DOHH2 (cell line): ENCODE results near the gene ANKZF1.

Source experiments
- H3F3A ChIP-seq: fragments of 200-600 bp; sonication (generic), shearing (Covaris generic); 2 replicates; pipeline ENCODE4 v1.6.0; 2016; ENCODE audit warnings: antibody characterized with exemption, mild to moderate bottlenecking; ENCODE audit not compliant: control insufficient read depth, insufficient read depth
- H3K27ac ChIP-seq: fragments of 200-600 bp; sonication (generic); 2 replicates; pipeline ENCODE4 v1.5.1; 2014; ENCODE audit warnings: low read depth, mild to moderate bottlenecking, low read length, moderate library complexity
- H3K27me3 ChIP-seq: fragments of 200-600 bp; sonication (generic); 2 replicates; pipeline ENCODE4 v1.6.1; 2014; ENCODE audit warnings: mild to moderate bottlenecking, low read length, mixed read lengths; ENCODE audit not compliant: control insufficient read depth
- H3K36me3 ChIP-seq: fragments of 200-600 bp; sonication (generic); 2 replicates; pipeline ENCODE4 v1.6.1; 2014; ENCODE audit warnings: mild to moderate bottlenecking, low read length, moderate library complexity, mixed read lengths; ENCODE audit not compliant: control insufficient read depth
- H3K4me1 ChIP-seq: fragments of 200-600 bp; sonication (generic); 2 replicates; pipeline ENCODE4 v1.6.1; 2014; ENCODE audit warnings: mild to moderate bottlenecking, low read length, mixed read lengths; ENCODE audit not compliant: control insufficient read depth
- H3K4me2 ChIP-seq: fragments of 200-600 bp; sonication (generic); 2 replicates; pipeline ENCODE4 v1.6.0; 2014; ENCODE audit warnings: mild to moderate bottlenecking, low read length, moderate library complexity
- H3K4me3 ChIP-seq: fragments of 200-600 bp; sonication (generic); 2 replicates; pipeline ENCODE4 v1.5.1; 2014; ENCODE audit warnings: mild to moderate bottlenecking, low read length, mixed read lengths
- H3K79me2 ChIP-seq: fragments of 200-600 bp; sonication (generic); 2 replicates; pipeline ENCODE4 v1.6.1; 2014; ENCODE audit warnings: mild to moderate bottlenecking, low read length, mixed read lengths; ENCODE audit not compliant: control insufficient read depth
- H3K9me2 ChIP-seq: fragments of 200-600 bp; sonication (generic); replicated peaks from 2 replicates; pipeline ENCODE4 v1.6.1; 2014; ENCODE audit warnings: mild to moderate bottlenecking, low read length, mixed read lengths; ENCODE audit not compliant: control insufficient read depth
- H3K9me3 ChIP-seq: fragments of 200-600 bp; sonication (generic); 2 replicates; pipeline ENCODE4 v1.6.1; 2014; ENCODE audit warnings: antibody characterized with exemption, low read length, mixed read lengths; ENCODE audit not compliant: control insufficient read depth, insufficient read depth
- H4K20me1 ChIP-seq: fragments of 200-600 bp; sonication (generic); 2 replicates; pipeline ENCODE4 v1.6.0; 2014; ENCODE audit warnings: low read depth, mild to moderate bottlenecking, antibody characterized with exemption, low read length, moderate library complexity; ENCODE audit not compliant: control insufficient read depth, insufficient read depth
- EZH2phosphoT487 ChIP-seq: fragments of 200-600 bp; sonication (generic); IDR thresholded peaks from 2 replicates; pipeline ENCODE4 v1.6.1; 2017; ENCODE audit warnings: borderline replicate concordance, mild to moderate bottlenecking, antibody characterized with exemption, low read length, moderate library complexity, mixed read lengths
- TF ChIP-seq, protein P1 (sequence below): fragments of 200-600 bp; sonication (generic); IDR thresholded peaks from one replicate; pipeline ENCODE4 v1.5.1; 2014; ENCODE audit warnings: antibody characterized with exemption, mild to moderate bottlenecking, low read depth, low read length; ENCODE audit not compliant: poor library complexity, severe bottlenecking

The ANKZF1 gene

DNA sequence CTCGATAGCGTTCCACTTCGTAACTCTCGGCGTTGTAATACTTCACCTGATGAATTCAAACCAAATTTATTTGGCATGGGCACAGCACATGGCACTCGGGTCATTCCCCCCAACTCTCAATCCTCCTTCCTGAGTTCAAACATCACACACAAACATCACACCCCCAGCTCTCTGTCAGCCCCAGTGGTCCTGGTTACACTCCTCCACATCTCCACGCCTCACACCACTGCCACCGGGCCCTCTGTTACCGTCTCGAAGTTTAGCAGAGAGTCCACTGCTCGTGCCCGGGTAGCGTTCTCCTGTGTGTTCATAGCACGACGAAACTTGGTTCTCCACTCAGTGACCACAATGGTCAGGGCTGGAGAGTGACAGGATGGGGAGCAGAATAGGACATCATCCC is 15.5 kb upstream of the ANKZF1 start:
- peaks cover 65% of the 10 kb centered on the region for H3K36me3 ChIP-seq
- H3K27ac ChIP-seq = no peak overlapping the region
- H4K20me1 ChIP-seq = no peaks in the 10 kb centered on the region
- no peak for TF ChIP-seq EZH2phosphoT487
- TF ChIP-seq, protein P1, sequence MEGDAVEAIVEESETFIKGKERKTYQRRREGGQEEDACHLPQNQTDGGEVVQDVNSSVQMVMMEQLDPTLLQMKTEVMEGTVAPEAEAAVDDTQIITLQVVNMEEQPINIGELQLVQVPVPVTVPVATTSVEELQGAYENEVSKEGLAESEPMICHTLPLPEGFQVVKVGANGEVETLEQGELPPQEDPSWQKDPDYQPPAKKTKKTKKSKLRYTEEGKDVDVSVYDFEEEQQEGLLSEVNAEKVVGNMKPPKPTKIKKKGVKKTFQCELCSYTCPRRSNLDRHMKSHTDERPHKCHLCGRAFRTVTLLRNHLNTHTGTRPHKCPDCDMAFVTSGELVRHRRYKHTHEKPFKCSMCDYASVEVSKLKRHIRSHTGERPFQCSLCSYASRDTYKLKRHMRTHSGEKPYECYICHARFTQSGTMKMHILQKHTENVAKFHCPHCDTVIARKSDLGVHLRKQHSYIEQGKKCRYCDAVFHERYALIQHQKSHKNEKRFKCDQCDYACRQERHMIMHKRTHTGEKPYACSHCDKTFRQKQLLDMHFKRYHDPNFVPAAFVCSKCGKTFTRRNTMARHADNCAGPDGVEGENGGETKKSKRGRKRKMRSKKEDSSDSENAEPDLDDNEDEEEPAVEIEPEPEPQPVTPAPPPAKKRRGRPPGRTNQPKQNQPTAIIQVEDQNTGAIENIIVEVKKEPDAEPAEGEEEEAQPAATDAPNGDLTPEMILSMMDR = no peak
- no peak overlapping the region for H3K4me3 ChIP-seq
- H3K9me2 ChIP-seq = no peaks in the 10 kb centered on the region
- H3K9me3 ChIP-seq = no peaks in the 10 kb centered on the region
- H3K4me1 ChIP-seq = peaks cover 18% of the 10 kb centered on the region
- peaks cover 18% of the 10 kb centered on the region for H3K79me2 ChIP-seq
- no peak overlapping the region for H3K4me2 ChIP-seq
- no peaks in the 10 kb centered on the region for H3K27me3 ChIP-seq
- no peaks in the 10 kb centered on the region for H3F3A ChIP-seq

DNA sequence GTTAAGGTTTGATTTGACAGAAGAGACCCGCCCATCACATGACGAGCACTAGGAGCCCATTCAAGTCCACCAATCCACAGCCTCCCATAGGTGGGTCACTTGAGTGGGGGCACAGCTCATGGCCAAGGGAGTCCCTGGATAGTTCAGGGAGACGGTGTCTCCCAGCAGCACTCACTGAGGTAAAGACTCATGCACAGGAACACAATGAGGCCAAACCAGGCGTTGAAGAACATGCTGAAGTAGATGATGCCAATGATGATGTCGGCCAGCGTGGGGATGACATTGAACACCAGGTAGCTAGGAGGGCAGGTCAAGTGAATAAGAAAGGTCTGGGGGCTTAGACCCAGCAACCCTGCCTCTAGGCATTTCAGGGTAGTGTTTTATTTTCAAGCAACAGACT is 14.8 kb upstream of the ANKZF1 start:
- Histone ChIP-seq H3K27me3 (no peaks in the 10 kb centered on the region), H3K79me2 (peaks cover 18% of the 10 kb centered on the region), H3K36me3 (peaks cover 65% of the 10 kb centered on the region), H3K9me2 (no peaks in the 10 kb centered on the region), H3K27ac (no peak overlapping the region), H4K20me1 (no peaks in the 10 kb centered on the region), H3K9me3 (no peaks in the 10 kb centered on the region), H3K4me3 (no peak overlapping the region), H3K4me1 (peaks cover 21% of the 10 kb centered on the region), H3K4me2 (no peak overlapping the region), H3F3A (no peaks in the 10 kb centered on the region)
- TF ChIP-seq, protein P1 = no peak
- no peak for TF ChIP-seq EZH2phosphoT487

DNA sequence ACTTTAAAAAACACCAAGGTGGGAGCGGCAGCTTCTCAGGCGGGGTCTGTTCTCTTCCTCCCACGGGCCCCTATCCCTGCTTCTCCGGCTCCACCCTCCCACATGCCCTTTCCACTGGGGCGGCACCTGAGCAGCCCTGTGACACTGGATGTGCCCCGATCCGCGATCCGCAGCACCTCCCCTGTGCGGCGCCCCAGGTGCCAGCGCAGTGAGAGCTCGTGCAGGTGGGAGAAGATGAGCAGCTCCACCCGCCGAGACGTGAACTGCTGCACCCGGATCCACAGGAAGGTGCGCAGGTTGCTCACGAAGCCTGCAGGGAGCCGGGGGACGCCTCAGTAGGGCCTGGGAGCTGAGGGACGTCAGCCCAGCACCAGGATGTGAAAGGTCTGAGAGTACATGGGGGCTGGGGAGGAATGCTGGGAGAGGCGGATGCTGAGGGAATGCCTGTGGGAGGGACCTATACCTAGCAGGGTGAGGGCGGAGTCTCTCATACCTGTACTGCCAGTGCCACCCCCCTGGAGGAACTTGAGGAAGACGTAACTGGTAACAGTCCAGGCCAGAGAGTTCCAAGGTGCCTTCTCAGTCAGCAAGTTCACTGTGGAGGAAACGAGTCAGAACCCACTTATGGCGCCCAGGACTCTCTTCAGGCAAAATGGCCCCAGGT is 13.6 kb upstream of the ANKZF1 start:
- peaks cover 66% of the 10 kb centered on the region for H3K36me3 ChIP-seq
- no peaks in the 10 kb centered on the region for H3K9me2 ChIP-seq
- H3K4me2 ChIP-seq = no peak overlapping the region
- no peak overlapping the region for H3K27ac ChIP-seq
- H4K20me1 ChIP-seq = no peaks in the 10 kb centered on the region
- H3F3A ChIP-seq = no peaks in the 10 kb centered on the region
- peaks cover 18% of the 10 kb centered on the region for H3K79me2 ChIP-seq
- H3K27me3 ChIP-seq = no peaks in the 10 kb centered on the region
- TF ChIP-seq, protein P1 = no peak
- no peak for TF ChIP-seq EZH2phosphoT487
- no peaks in the 10 kb centered on the region for H3K9me3 ChIP-seq
- H3K4me3 ChIP-seq = no peak overlapping the region
- peaks cover 21% of the 10 kb centered on the region for H3K4me1 ChIP-seq
